ENCODE results near the gene ERVMER34-1.

ERVMER34-1 gene

GRCh38 chr4:52750819-52751486 is at the start of gene ERVMER34-1:
ERVMER34-1 (minus strand) TSS chr4:52751425; CDS start chr4:52745520, 5,905 bp downstream.
- DNase-seq: no peak

- no peak for DNase-seq
These were observed 48.6 kb upstream of the ERVMER34-1 start for GRCh38 chr4:52799813-52800212.

GRCh38 chr4:52795533-52795932 is 44.3 kb upstream of the ERVMER34-1 start:
- no peak for DNase-seq

- DNase-seq: no peak
These were observed 40.7 kb upstream of the ERVMER34-1 start for GRCh38 chr4:52791936-52792335.

GRCh38 chr4:52789774-52790173 is 38.5 kb upstream of the ERVMER34-1 start:
- DNase-seq: no peak

- DNase-seq: no peak
These were observed 37.6 kb upstream of the ERVMER34-1 start for GRCh38 chr4:52788806-52789205.

- no peak for DNase-seq
These were observed 31.8 kb upstream of the ERVMER34-1 start for GRCh38 chr4:52783069-52783468.

GRCh38 chr4:52780617-52781354 is 29.6 kb upstream of the ERVMER34-1 start:
- DNase-seq: no peak

GRCh38 chr4:52780206-52780605 is 29.0 kb upstream of the ERVMER34-1 start:
- no peak for DNase-seq

- no peak for DNase-seq
These were observed 9.0 kb upstream of the ERVMER34-1 start for GRCh38 chr4:52760256-52760655.

GRCh38 chr4:52755426-52755825 is 4.2 kb upstream of the ERVMER34-1 start:
- no peak for DNase-seq

GRCh38 chr4:52752936-52753335 is 1.7 kb upstream of the ERVMER34-1 start:
- no peak for DNase-seq

- no peak for DNase-seq
These were observed 274 bp upstream of the ERVMER34-1 start for GRCh38 chr4:52751487-52751911.

- no peak for DNase-seq
These were observed 1.0 kb downstream of the ERVMER34-1 start for GRCh38 chr4:52750213-52750612.

GRCh38 chr4:52748432-52748831 is 2.8 kb downstream of the ERVMER34-1 start:
- no peak for DNase-seq

- DNase-seq: no peak
These were observed 6.6 kb downstream of the ERVMER34-1 start for GRCh38 chr4:52744588-52744987.

GRCh38 chr4:52743444-52744019 is 7.7 kb downstream of the ERVMER34-1 start:
- DNase-seq: no peak

GRCh38 chr4:52729586-52729985 is 21.6 kb downstream of the ERVMER34-1 start:
- no peak for DNase-seq

- no peak for DNase-seq
These were observed 22.5 kb downstream of the ERVMER34-1 start for GRCh38 chr4:52728691-52729240.

GRCh38 chr4:52726826-52727580 is 24.2 kb downstream of the ERVMER34-1 start:
- DNase-seq: no peak

GRCh38 chr4:52721968-52722815 is 29.0 kb downstream of the ERVMER34-1 start:
- DNase-seq: peak; percentile 78

- no peak for DNase-seq
These were observed 33.1 kb downstream of the ERVMER34-1 start for GRCh38 chr4:52718123-52718522.

All from NCI-H1436 treated with DMSO at 0.1 percent for 48 hours (cell line).